ENCODE data around the gene PMEPA1.

DNA sequence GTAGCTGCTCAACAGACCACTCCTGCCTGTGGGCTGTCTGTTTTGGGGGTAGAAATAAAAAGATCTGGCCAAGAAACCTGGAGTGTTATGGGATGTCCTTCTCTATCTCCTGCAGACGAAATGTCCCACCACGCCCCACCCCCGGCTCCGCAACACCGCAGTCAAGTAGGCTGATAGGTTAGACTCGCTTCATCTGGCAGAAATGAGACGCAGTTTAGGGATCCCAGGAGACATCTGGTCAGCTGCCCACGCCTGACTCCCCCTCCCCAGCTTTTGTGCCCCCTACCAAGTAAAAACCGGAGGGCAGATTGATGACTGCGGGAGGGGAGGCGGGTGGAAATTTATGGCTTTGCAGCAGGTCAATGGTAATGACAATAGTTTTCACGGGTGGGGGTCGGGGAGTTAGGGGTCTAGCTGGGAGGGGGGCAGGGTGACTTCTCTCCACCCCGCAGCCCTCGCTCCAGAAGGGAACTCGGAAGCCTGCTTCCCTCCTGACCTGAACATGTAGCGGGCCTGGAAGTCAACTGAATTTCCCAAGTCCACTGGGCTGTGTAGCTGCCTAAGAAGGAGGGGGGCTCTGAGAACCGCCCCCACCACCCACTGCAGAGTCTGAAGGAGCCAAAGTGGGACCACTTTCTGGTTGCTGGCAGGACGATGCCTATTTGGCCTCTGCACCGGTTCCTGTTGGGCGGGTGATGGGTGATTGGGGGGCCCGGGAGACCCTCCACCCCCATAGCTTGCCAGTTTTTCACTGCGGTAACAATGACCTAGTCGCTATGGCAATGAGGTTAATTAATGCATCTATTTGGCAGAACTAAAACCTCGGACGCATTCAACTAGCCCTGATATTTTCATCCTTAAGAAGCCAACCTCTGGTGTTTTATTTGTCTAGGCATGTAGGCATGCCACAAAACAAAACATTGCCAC, 25.7 kb downstream of the PMEPA1 start:
- TF ChIP-seq, protein P1, sequence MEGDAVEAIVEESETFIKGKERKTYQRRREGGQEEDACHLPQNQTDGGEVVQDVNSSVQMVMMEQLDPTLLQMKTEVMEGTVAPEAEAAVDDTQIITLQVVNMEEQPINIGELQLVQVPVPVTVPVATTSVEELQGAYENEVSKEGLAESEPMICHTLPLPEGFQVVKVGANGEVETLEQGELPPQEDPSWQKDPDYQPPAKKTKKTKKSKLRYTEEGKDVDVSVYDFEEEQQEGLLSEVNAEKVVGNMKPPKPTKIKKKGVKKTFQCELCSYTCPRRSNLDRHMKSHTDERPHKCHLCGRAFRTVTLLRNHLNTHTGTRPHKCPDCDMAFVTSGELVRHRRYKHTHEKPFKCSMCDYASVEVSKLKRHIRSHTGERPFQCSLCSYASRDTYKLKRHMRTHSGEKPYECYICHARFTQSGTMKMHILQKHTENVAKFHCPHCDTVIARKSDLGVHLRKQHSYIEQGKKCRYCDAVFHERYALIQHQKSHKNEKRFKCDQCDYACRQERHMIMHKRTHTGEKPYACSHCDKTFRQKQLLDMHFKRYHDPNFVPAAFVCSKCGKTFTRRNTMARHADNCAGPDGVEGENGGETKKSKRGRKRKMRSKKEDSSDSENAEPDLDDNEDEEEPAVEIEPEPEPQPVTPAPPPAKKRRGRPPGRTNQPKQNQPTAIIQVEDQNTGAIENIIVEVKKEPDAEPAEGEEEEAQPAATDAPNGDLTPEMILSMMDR (IDR thresholded peaks at IDR 0.05; ENCODE audit: insufficient read depth, low read depth, low read length) = no peak
- TF ChIP-seq EZH2 (IDR thresholded peaks at IDR 0.05; ENCODE audit: insufficient read depth, low read length) = no peak
